Activated CD4-positive, alpha-beta T cell treated with anti-CD3 and anti-CD28 coated beads, Interleukin-2, amount 10 ng/mL, durations not matched to agents 7 days and 5 days (primary cell): ENCODE results near the gene PRKAG2. TPM values are rescaled to one million over a fixed set of nuclear protein-coding genes. Genes with fewer than 3 reads are reported as not detected.
"Not testable (repeated sequence)": the region's sequence is repeated elsewhere in the genome, so short reads cannot be mapped to it uniquely, and the experiment has no call there.

ENCODE experiments used
- CTCF ChIA-PET: fragments of 350-600 bp; sonication (Branson Sonifier 250); formaldehyde crosslinking; loops from one replicate; lab custom pipeline; 2021; ENCODE audit warnings: antibody characterized with exemption; lab: Charles Lee
- POLR2A ChIA-PET: fragments of 350-600 bp; sonication (Branson Sonifier 250); formaldehyde crosslinking; loops from one replicate; lab custom pipeline; 2021; ENCODE audit warnings: antibody characterized with exemption; lab: Charles Lee
- DNase-seq: peaks from one replicate; pipeline ENCODE4 v3.0.0-alpha.2; 2020
- H3K27ac Mint-ChIP-seq: one replicate; pipeline ENCODE4 v1.8.0; 2021; ENCODE audit warnings: mild to moderate bottlenecking, moderate library complexity, mixed read lengths
- H3K27me3 Mint-ChIP-seq: one replicate; pipeline ENCODE4 v1.8.0; 2021; ENCODE audit warnings: mixed read lengths
- H3K36me3 Mint-ChIP-seq: one replicate; pipeline ENCODE4 v1.8.0; 2021; ENCODE audit warnings: low read depth, mixed read lengths
- H3K4me1 Mint-ChIP-seq: one replicate; pipeline ENCODE4 v1.8.0; 2021; ENCODE audit warnings: mixed read lengths
- H3K4me3 Mint-ChIP-seq: one replicate; pipeline ENCODE4 v1.8.0; 2021; ENCODE audit warnings: mild to moderate bottlenecking, moderate library complexity, mixed read lengths
- H3K9me3 Mint-ChIP-seq: one replicate; pipeline ENCODE4 v1.8.0; 2021; ENCODE audit warnings: mixed read lengths
- total RNA-seq, 2 experiments: library from RNA; stranded (reverse); gene quantifications; one replicate each; pipeline ENCODE4 v1.2.3, GENCODE V29; 2021

Gene PRKAG2
- total RNA-seq, 2 experiments from 2014 or later, result 27.5 to 32.3 TPM

DNA sequence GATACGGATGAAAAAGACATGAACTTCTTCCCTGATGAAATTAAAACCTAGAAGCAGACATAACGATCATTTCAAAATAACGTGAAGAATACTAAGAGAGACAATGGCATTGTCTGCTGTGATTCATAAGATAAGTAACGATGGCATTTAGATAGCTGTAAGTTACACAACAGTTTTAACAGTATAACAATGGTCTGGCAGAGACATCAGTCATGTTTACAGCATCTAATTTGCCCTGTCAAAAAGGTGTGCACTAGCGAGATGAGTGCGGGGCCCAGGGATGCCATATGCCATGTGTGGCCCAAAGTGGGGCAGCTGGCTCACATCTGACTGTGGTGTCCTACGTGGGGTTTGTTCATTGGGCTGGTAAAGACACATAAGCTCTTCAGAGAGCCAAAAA, 301.5 kb downstream of the PRKAG2 start:
- H3K9me3 Mint-ChIP-seq, result peaks cover 10% of the 10 kb centered on the region
- no peak for DNase-seq
- ChIA-PET CTCF (interaction anchor here (0.7 kb wide), 1 partner anchor 58 kb away, joined by 3 read pairs; no protein-coding TSS in a partner anchor), POLR2A (no interaction called here)
- peaks cover 22% of the 10 kb centered on the region for H3K36me3 Mint-ChIP-seq
- no peaks in the 10 kb centered on the region for H3K4me1 Mint-ChIP-seq
- no peak overlapping the region for H3K4me3 Mint-ChIP-seq
- H3K27ac Mint-ChIP-seq, result no peak overlapping the region
- no peaks in the 10 kb centered on the region for H3K27me3 Mint-ChIP-seq

DNA sequence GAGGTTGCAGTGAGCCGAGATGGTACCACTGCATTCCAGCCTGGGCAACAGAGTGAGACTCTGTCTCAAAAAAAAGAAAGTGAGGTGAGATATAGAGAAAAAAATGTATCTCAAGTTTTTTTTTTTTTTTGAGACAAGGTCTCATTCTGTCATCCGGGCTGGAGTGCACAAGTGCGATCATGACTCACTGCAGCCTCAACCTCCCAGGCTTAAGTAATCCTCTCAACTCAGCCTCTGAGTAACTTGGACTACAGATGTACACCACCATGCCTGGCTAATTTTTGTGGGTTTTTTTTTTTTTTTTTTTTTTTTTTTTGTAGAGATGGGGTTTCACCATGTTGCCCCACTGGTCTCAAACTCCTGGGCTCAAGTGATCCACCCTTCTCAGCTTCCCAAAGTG, 303.9 kb downstream of the PRKAG2 start:
- POLR2A ChIA-PET, CTCF ChIA-PET, H3K27me3 Mint-ChIP-seq, H3K27ac Mint-ChIP-seq, DNase-seq, H3K4me1 Mint-ChIP-seq, H3K9me3 Mint-ChIP-seq, H3K4me3 Mint-ChIP-seq: not testable (repeated sequence)
- H3K36me3 Mint-ChIP-seq, result peaks cover 11% of the 10 kb centered on the region

DNA sequence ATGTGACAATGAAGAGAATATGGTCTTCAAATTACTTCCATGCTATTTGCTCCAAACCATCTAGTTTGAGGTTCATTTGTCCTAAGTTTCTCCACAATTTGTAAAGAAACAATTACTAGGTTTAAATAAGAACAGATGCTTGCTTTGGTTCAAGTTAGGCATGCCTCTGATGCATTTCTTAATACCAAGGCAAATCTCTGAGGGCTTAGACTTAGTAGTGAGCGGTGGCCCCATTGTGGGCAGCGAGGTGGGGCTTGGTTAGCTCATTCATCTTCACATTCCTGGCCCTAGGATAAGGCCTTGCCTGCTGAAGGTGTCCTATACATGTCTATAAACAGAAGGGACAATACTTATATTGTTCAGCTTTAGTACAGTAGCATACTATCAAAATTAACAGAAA, 304.8 kb downstream of the PRKAG2 start:
- H3K9me3 Mint-ChIP-seq, result no peaks in the 10 kb centered on the region
- no peaks in the 10 kb centered on the region for H3K4me1 Mint-ChIP-seq
- no peak overlapping the region for H3K27ac Mint-ChIP-seq
- ChIA-PET POLR2A (no interaction called here), CTCF (no interaction called here)
- H3K27me3 Mint-ChIP-seq, result no peaks in the 10 kb centered on the region
- DNase-seq, result no peak
- H3K4me3 Mint-ChIP-seq, result no peak overlapping the region
- peaks cover 11% of the 10 kb centered on the region for H3K36me3 Mint-ChIP-seq

DNA sequence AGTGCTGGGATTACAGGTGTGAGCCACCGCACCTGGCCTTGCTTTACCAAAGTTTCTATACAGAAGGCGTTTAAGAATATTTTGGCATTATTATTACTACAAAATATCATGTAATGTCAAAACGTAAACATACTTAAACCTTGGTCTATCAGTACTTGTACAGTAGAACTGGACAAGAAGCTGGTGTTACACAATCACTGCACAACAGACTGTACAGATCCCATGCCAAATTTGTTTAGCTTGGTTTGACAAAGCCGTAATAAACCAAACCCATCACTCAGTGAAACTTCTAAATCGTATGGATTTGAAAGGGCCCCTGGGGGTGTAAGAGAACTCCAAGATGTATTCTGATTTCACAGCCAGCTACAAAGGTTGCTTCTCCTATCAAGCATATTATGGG, 305.4 kb downstream of the PRKAG2 start:
- ChIA-PET POLR2A (no interaction called here), CTCF (interaction anchor here (0.7 to 1.1 kb wide), 2 partner anchors 10 to 14 kb away, joined by 3 to 4 read pairs; no protein-coding TSS in a partner anchor)
- no peak overlapping the region for H3K27ac Mint-ChIP-seq
- H3K36me3 Mint-ChIP-seq, result peaks cover 11% of the 10 kb centered on the region
- no peaks in the 10 kb centered on the region for H3K27me3 Mint-ChIP-seq
- no peak overlapping the region for H3K4me3 Mint-ChIP-seq
- no peaks in the 10 kb centered on the region for H3K4me1 Mint-ChIP-seq
- no peak for DNase-seq
- no peaks in the 10 kb centered on the region for H3K9me3 Mint-ChIP-seq

DNA sequence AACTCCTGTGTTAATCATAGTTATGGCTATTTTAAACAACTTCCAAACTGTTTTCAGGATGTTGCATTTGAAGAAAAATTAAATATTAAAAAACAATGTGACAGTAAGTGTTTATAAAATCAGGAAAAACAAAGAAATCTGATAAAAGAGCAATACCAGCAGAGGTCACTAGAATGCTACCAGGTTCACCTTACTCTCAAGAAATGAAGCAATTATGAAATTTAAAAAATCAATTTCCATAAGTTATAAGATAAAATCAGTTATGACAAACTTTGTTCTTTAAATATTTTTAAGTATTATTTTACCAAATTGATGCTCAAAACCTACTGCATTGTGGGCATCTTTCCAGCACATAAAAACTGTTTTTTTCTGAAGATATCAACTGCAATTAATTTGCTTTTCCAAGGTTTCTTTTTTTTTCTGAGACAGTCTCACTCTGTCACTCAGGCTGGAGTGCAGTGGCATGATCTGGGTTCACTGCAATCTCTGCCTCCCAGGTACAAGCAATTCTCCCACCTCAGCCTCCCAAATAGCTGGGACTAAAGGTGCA, 306.5 kb downstream of the PRKAG2 start:
- H3K27ac Mint-ChIP-seq, result no peak overlapping the region
- H3K9me3 Mint-ChIP-seq, result no peaks in the 10 kb centered on the region
- H3K27me3 Mint-ChIP-seq, result no peaks in the 10 kb centered on the region
- no peak for DNase-seq
- ChIA-PET POLR2A (no interaction called here), CTCF (interaction anchor here (1.1 kb wide), 1 partner anchor 11 kb away, joined by 3 read pairs; no protein-coding TSS in a partner anchor)
- H3K36me3 Mint-ChIP-seq, result peaks cover 7% of the 10 kb centered on the region
- no peak overlapping the region for H3K4me3 Mint-ChIP-seq
- no peaks in the 10 kb centered on the region for H3K4me1 Mint-ChIP-seq

DNA sequence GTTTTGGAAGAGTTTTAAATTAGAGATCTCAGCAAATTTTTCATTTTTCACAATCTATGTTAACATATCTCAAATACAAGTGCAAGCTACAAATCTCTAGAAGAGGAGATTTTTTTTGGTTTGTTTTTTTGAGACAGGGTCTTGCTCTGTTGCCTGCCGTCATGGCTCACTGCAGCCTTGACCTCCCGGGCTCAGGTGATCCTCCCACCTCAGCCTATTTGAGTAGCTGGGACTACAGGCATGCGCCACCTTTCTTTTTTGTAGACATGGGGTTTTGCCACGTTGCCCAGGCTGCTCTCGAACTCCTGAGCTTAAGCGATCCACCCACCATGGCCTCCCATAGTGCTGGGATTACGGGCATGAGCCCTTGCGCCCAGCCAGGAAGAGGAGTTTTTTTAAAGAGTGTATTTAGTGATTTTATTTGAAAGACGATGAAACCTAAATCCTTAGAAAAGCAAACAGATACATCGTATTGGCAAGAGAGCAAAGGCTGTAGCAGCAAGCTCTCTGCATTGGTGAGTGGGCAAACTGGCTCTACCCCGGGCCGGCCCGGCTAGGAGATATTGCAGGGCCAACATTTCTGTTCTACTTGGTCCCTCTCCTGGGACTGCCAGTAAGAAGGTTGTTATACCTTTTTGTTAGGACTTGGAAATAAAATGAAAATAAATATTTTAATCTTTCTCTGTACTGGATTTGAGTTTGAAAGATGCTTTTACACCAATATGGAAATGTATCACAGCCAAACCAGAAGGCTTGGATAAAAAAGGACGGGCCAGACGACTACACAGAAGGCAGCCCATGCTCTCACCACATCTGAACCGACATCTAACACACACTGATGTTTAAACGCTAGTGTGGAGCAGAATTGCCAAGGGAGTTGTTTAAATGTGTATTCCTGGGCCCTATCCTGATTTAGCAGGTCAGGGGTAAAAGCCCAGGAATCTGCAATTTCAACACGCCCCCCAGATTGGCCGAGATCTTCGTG, 307.7 kb downstream of the PRKAG2 start:
- Mint-ChIP-seq H3K9me3 (no peaks in the 10 kb centered on the region), H3K27ac (no peak overlapping the region), H3K4me1 (no peaks in the 10 kb centered on the region), H3K4me3 (no peak overlapping the region), H3K27me3 (no peaks in the 10 kb centered on the region), H3K36me3 (peaks cover 5% of the 10 kb centered on the region)
- ChIA-PET CTCF (interaction anchor here (0.6 kb wide), 2 partner anchors 22 to 37 kb away, joined by 3 to 4 read pairs; no protein-coding TSS in a partner anchor), POLR2A (no interaction called here)
- DNase-seq, result no peak

DNA sequence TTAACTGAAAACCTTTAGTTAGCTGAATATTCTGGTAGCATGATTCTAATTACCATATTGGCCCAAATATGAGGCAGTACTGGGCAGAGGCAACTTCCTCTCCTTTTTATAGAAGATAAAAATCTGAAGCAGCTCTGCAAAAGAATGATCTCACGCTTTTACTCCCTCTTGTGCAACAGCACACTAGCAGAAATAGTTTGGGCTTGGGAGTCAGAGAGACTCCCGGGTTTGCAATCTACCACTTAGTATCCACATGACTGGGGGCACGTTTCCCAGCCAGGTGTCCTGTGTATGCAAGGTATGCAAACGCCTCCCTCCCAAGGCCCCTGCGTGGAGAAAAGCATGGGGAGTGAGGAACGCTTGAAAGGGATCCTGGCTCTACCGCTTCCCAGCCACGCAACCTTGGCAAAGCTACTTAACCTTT, 310.0 kb downstream of the PRKAG2 start:
- H3K36me3 Mint-ChIP-seq, result peaks cover 8% of the 10 kb centered on the region
- no peak for DNase-seq
- H3K27ac Mint-ChIP-seq, result no peak overlapping the region
- H3K27me3 Mint-ChIP-seq, result no peaks in the 10 kb centered on the region
- H3K9me3 Mint-ChIP-seq, result no peaks in the 10 kb centered on the region
- CTCF ChIA-PET, result no interaction called here
- H3K4me3 Mint-ChIP-seq, result no peak overlapping the region
- POLR2A ChIA-PET, result interaction anchor here (1.3 kb wide), 1 partner anchor 47 kb away, joined by 4 read pairs; the partner anchor contains the start of gene RHEB
- no peaks in the 10 kb centered on the region for H3K4me1 Mint-ChIP-seq

DNA sequence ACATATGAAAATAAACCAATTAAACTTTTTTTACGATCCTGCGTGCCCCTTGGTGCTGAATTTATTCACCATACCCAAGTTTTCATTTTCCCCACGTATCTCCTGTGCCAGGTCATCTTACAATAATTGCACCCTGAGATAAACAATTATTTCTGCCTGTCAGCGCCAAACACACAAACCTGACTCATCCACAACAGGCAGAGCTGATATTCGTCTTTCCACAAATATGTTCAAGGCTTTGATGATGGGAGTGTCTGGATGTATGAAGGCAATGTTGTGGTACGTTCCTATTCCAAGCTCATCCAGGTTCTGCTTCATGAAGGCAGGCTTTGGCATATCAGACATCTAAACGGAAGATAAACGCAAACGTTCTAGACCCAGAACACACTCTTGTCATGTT, 311.4 kb downstream of the PRKAG2 start:
- ChIA-PET POLR2A (no interaction called here), CTCF (interaction anchor here (0.6 kb wide), 1 partner anchor 30 kb away, joined by 3 read pairs; no protein-coding TSS in a partner anchor)
- DNase-seq, result no peak
- Mint-ChIP-seq H3K27ac (no peak overlapping the region), H3K27me3 (no peaks in the 10 kb centered on the region), H3K4me1 (peaks cover 5% of the 10 kb centered on the region), H3K9me3 (no peaks in the 10 kb centered on the region), H3K36me3 (peaks cover 11% of the 10 kb centered on the region), H3K4me3 (no peak overlapping the region)

DNA sequence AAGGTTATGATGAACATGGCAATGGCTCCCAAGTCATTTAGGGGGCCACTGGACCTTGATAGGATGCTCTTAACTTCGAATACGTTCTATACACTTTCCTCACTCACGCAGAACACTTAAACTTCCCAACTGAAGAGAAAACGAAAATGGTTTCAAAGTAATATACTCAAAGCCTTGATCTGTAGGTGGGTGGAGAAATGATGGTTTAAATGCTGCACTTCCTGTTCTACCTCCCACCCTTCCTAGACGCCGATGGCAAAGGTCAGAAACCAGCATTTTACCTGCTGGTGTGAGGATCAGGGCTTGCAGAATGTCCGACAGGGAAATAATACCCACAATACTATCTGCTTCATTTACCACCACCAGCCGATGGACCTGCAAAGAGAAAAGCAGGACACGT, 316.7 kb downstream of the PRKAG2 start:
- Mint-ChIP-seq H3K27ac (peak overlapping the region; percentile 79), H3K9me3 (no peaks in the 10 kb centered on the region), H3K4me1 (peaks cover 11% of the 10 kb centered on the region), H3K4me3 (no peak overlapping the region), H3K36me3 (peaks cover 16% of the 10 kb centered on the region), H3K27me3 (no peaks in the 10 kb centered on the region)
- ChIA-PET POLR2A (no interaction called here), CTCF (no interaction called here)
- DNase-seq, result no peak

DNA sequence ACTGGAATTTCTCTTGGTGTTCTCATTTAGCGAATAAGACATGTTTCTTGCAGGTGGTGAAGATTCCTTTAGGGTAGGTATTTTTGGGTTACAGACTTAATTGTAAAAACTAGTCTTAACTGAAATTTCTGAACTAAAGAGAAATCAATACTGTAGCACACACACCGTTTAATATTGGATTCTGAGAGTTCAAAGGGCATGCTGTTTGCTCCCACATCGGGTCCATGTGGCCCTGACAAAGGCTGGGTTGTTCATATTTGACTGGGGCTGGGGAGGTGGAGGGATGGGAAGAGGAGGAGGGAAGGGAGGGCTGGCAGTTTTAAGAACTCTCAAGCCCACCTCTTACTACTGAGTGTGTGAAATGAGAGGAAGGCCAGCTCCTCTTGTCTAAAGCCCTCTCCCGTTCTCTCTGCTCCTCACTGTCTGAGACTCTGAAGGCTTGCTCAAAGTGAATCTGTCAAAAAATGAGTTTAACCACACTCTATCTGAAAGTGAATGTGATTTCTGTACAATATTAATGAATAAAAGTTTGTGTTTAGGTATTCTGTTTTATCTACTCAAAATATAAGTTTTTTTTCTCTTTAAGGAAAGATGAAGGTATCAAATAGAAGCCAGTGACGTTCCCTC, 317.2 kb downstream of the PRKAG2 start:
- ChIA-PET CTCF (no interaction called here), POLR2A (no interaction called here)
- Mint-ChIP-seq H3K36me3 (peaks cover 16% of the 10 kb centered on the region), H3K27me3 (no peaks in the 10 kb centered on the region), H3K4me1 (peaks cover 11% of the 10 kb centered on the region), H3K9me3 (no peaks in the 10 kb centered on the region), H3K4me3 (no peak overlapping the region), H3K27ac (peak overlapping the region; percentile 79)
- DNase-seq, result no peak

DNA sequence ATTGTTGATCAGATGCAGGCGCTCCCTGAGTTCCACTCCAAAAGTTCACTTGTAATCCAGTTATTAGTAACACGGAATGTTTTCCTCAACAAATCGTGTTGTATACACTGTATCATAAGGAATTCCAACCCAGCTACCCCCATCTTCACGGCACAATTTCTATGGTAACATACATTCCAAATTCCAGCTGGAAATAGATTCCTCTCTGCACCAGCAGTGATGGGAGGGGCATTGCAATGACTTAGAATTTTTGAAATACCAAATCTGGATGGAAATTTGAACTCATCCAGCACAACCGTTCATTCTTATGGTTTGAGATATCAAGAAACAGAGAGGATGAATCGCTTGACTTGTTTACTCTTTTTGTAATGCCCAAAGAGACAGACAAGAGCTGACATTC, 318.3 kb downstream of the PRKAG2 start:
- DNase-seq, result no peak
- Mint-ChIP-seq H3K4me3 (no peak overlapping the region), H3K27me3 (no peaks in the 10 kb centered on the region), H3K4me1 (peaks cover 11% of the 10 kb centered on the region), H3K9me3 (no peaks in the 10 kb centered on the region), H3K27ac (no peak overlapping the region), H3K36me3 (peaks cover 16% of the 10 kb centered on the region)
- ChIA-PET POLR2A (no interaction called here), CTCF (no interaction called here)

DNA sequence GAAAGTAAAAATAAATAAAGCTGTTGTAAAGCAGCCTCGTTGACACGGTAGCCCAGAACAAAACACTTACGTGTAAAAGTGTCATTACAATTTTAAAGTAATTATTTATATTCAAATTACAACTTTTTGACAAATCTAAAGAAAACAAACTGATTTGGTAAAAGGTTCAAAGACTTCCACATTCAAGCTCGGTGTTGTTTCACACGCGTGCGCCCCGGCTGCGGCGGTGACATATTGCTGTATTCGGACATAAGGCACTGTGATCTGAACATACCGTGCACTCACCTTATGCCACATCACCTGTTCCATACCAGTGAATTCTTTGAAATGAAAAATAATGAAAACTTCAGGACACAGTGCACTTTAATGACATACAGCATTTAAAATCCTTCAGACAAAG, 320.3 kb downstream of the PRKAG2 start:
- CTCF ChIA-PET, result interaction anchor here (0.6 kb wide), 1 partner anchor 15 kb away, joined by 4 read pairs; no protein-coding TSS in a partner anchor
- peaks cover 11% of the 10 kb centered on the region for H3K36me3 Mint-ChIP-seq
- no peak overlapping the region for H3K4me3 Mint-ChIP-seq
- DNase-seq, result no peak
- H3K9me3 Mint-ChIP-seq, result no peaks in the 10 kb centered on the region
- no peak overlapping the region for H3K27ac Mint-ChIP-seq
- H3K4me1 Mint-ChIP-seq, result peaks cover 14% of the 10 kb centered on the region
- POLR2A ChIA-PET, result no interaction called here
- no peaks in the 10 kb centered on the region for H3K27me3 Mint-ChIP-seq
